PC-9 (cell line): ENCODE measurements around the gene CDC42EP3. TPM values are rescaled to one million over a fixed set of nuclear protein-coding genes. Genes with fewer than 3 reads are reported as not detected.

ENCODE experiments used
- BruUV-seq: library from RNA; stranded (reverse); fragments of 400-500 nt; replicated peaks from 2 replicates; lab custom pipeline; 2021; lab: Mats Ljungman, UMichigan
- CTCF ChIA-PET: fragments of 300-600 bp; sonication (Branson Sonifier 250); formaldehyde crosslinking; loops from one replicate; lab custom pipeline; 2022; ENCODE audit warnings: antibody characterized with exemption; lab: Charles Lee
- POLR2A ChIA-PET: fragments of 300-600 bp; sonication (Branson Sonifier 250); formaldehyde crosslinking; loops from one replicate; lab custom pipeline; 2022; ENCODE audit warnings: antibody characterized with exemption; ENCODE audit not compliant: unreplicated experiment; lab: Charles Lee
- DNase-seq, 2 experiments: peaks; one replicate each; pipeline versions ENCODE4 v3.0.0 to v3.0.0-alpha.2; 2015 to 2022; ENCODE audit warnings: mixed read lengths in 1 of 2
- H2AFZ ChIP-seq: fragments of 200-600 bp; sonication (generic); 2 replicates; pipeline ENCODE4 v1.8.1; 2017; ENCODE audit warnings: antibody characterized with exemption
- H3F3A ChIP-seq: fragments of 200-600 bp; sonication (generic); 2 replicates; pipeline ENCODE4 v1.8.1; 2017; ENCODE audit warnings: antibody characterized with exemption, mild to moderate bottlenecking, low read depth; ENCODE audit not compliant: insufficient read depth
- H3K27ac ChIP-seq: fragments of 200-600 bp; sonication (generic); 2 replicates; pipeline ENCODE4 v1.6.1; 2016; ENCODE audit warnings: mixed run types
- H3K27me3 ChIP-seq: fragments of 200-600 bp; sonication (generic); 2 replicates; pipeline ENCODE4 v1.6.1; 2016; ENCODE audit warnings: low read depth, mixed run types; ENCODE audit not compliant: insufficient read depth
- H3K36me3 ChIP-seq: fragments of 200-600 bp; sonication (generic); 2 replicates; pipeline ENCODE4 v1.6.1; 2016; ENCODE audit warnings: low read depth, mixed run types
- H3K4me1 ChIP-seq: fragments of 200-600 bp; sonication (generic); replicated peaks from 2 replicates; pipeline ENCODE4 v1.6.1; 2016; ENCODE audit warnings: mixed run types; ENCODE audit not compliant: insufficient read depth
- H3K4me2 ChIP-seq: fragments of 200-600 bp; sonication (generic); 2 replicates; pipeline ENCODE4 v1.6.1; 2017; ENCODE audit warnings: mixed run types
- H3K4me3 ChIP-seq: fragments of 200-600 bp; sonication (generic); 2 replicates; pipeline ENCODE4 v1.6.1; 2016; ENCODE audit warnings: mixed run types
- H3K79me2 ChIP-seq: fragments of 200-600 bp; sonication (generic); 2 replicates; pipeline ENCODE4 v1.6.1; 2017; ENCODE audit warnings: low read depth, mixed run types
- H3K9me2 ChIP-seq: fragments of 200-600 bp; sonication (generic); 2 replicates; pipeline ENCODE4 v1.8.1; 2017; ENCODE audit warnings: mild to moderate bottlenecking; ENCODE audit not compliant: insufficient read depth
- H3K9me3 ChIP-seq: fragments of 200-600 bp; sonication (generic); 2 replicates; pipeline ENCODE4 v1.8.1; 2016; ENCODE audit warnings: low read depth; ENCODE audit not compliant: insufficient read depth
- H4K20me1 ChIP-seq: fragments of 200-600 bp; sonication (generic); 2 replicates; pipeline ENCODE4 v1.8.1; 2017; ENCODE audit not compliant: insufficient read depth
- EZH2 ChIP-seq: fragments of 200-600 bp; sonication (generic); IDR thresholded peaks from 2 replicates; pipeline ENCODE4 v1.8.0; 2017; ENCODE audit warnings: antibody characterized with exemption, low read depth
- intact Hi-C: fragments of 100-400 bp; cut with micrococcal nuclease; formaldehyde crosslinking; loops from one replicate; pipeline ENCODE4 v1.10.0; 2022; ENCODE audit not compliant: unreplicated experiment
- total RNA-seq: library from RNA; stranded (reverse); gene quantifications from 2 replicates; pipeline ENCODE4 v1.2.3, GENCODE V29; 2021
- TF ChIP-seq, protein P1 (sequence below): fragments of 200-600 bp; sonication (generic); conservative IDR thresholded peaks from 2 replicates; pipeline ENCODE4 v1.6.1; 2017; ENCODE audit warnings: mixed run types, antibody characterized with exemption, mild to moderate bottlenecking, moderate library complexity

The CDC42EP3 gene
- total RNA-seq, 1 experiment from 2014 or later: 54.1 TPM

DNA sequence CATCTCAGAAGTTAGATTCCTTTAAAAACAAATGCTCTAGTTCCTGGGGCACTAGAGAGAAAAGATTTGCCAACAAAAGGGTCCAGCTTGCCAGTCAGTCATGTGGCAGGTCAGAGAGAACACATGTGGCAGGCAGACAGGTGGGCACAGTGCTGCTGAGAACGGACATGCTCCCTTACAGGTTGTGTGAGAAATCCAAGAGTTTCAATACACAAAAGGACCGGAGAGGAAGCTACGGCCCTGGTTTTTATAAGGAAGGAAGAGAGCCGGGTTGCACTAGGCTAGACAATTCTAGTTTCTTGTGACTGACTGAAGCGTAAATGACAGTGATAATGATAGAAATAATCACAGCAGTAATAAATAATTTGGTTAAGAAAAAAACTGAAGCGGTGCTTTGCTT, 18.3 kb downstream of the CDC42EP3 start:
- TF ChIP-seq, protein P1, sequence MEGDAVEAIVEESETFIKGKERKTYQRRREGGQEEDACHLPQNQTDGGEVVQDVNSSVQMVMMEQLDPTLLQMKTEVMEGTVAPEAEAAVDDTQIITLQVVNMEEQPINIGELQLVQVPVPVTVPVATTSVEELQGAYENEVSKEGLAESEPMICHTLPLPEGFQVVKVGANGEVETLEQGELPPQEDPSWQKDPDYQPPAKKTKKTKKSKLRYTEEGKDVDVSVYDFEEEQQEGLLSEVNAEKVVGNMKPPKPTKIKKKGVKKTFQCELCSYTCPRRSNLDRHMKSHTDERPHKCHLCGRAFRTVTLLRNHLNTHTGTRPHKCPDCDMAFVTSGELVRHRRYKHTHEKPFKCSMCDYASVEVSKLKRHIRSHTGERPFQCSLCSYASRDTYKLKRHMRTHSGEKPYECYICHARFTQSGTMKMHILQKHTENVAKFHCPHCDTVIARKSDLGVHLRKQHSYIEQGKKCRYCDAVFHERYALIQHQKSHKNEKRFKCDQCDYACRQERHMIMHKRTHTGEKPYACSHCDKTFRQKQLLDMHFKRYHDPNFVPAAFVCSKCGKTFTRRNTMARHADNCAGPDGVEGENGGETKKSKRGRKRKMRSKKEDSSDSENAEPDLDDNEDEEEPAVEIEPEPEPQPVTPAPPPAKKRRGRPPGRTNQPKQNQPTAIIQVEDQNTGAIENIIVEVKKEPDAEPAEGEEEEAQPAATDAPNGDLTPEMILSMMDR: no peak
- no peak for TF ChIP-seq EZH2
- intact Hi-C loops: loop anchor here (2.0 to 5.0 kb wide), 3 partner anchors 18 to 121 kb away; partner anchors contain the start of gene CDC42EP3
- ChIA-PET CTCF (interaction anchor here (0.6 kb wide), 1 partner anchor 19 kb away, joined by 3 read pairs; no protein-coding TSS in a partner anchor), POLR2A (no interaction called here)
- DNase-seq: no peak
- H3K27me3 ChIP-seq: no peaks in the 10 kb centered on the region
- no peak overlapping the region for H3K4me3 ChIP-seq
- peaks cover 96% of the 10 kb centered on the region for H3K79me2 ChIP-seq
- peaks cover 36% of the 10 kb centered on the region for H3K4me1 ChIP-seq
- no peaks in the 10 kb centered on the region for H3K9me2 ChIP-seq
- H4K20me1 ChIP-seq: peaks cover 3% of the 10 kb centered on the region; the same call in 1 of the 2 replicates
- H3K9me3 ChIP-seq: peaks cover 6% of the 10 kb centered on the region; the same call in 1 of the 2 replicates
- peaks cover 18% of the 10 kb centered on the region for H3F3A ChIP-seq
- BruUV-seq: no TSS peak
- H3K27ac ChIP-seq: peak overlapping the region; percentile 60
- peaks cover 38% of the 10 kb centered on the region for H3K36me3 ChIP-seq
- H2AFZ ChIP-seq: no peak overlapping the region
- no peak overlapping the region for H3K4me2 ChIP-seq

DNA sequence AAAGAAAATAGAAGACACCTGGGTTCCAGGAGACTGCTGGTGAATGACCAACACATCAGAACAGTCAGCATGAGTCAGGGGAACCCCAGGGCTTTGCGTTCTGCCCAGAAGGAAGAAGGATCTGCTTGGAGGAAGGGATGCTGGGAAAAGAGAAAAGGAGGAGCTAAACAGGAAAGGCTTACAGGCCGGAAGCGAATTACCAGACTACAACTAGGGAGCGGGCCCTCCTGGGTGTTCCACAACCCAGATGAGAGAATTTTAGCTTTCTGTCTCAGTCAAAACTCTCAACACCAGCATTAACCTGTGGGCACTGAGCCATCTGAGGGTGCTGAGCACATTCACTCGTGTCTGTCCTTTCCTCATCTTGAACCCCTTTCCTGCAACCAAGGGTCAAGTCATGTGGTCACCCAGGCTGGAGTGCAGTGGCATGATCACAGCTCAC, 19.2 kb downstream of the CDC42EP3 start:
- intact Hi-C loops: loop anchor here (2.0 to 5.0 kb wide), 3 partner anchors 19 to 120 kb away; partner anchors contain the start of gene CDC42EP3
- no peak overlapping the region for H3K4me3 ChIP-seq
- ChIA-PET CTCF (interaction anchor here (0.5 to 1.0 kb wide), 5 partner anchors 63 to 511 kb away, joined by 3 to 7 read pairs (median 4); no protein-coding TSS in a partner anchor), POLR2A (interaction anchor here (0.6 to 0.9 kb wide), 3 partner anchors 11 to 37 kb away, joined by 3 to 17 read pairs (median 6); no protein-coding TSS in a partner anchor)
- peak overlapping the region; percentile 60 for H3K27ac ChIP-seq
- peaks cover 27% of the 10 kb centered on the region for H3K4me1 ChIP-seq
- H3K4me2 ChIP-seq: peak overlapping the region; percentile 12
- peaks cover 94% of the 10 kb centered on the region for H3K79me2 ChIP-seq
- no peak overlapping the region for H2AFZ ChIP-seq
- DNase-seq: peak; percentile 80 to 88
- H3K27me3 ChIP-seq: no peaks in the 10 kb centered on the region
- no peak for TF ChIP-seq EZH2
- TF ChIP-seq, protein P1: no peak
- H3K36me3 ChIP-seq: peaks cover 39% of the 10 kb centered on the region
- peaks cover 3% of the 10 kb centered on the region; the same call in 1 of the 2 replicates for H4K20me1 ChIP-seq
- H3F3A ChIP-seq: peaks cover 12% of the 10 kb centered on the region
- BruUV-seq: no TSS peak
- H3K9me3 ChIP-seq: peaks cover 6% of the 10 kb centered on the region; the same call in 1 of the 2 replicates
- no peaks in the 10 kb centered on the region for H3K9me2 ChIP-seq

DNA sequence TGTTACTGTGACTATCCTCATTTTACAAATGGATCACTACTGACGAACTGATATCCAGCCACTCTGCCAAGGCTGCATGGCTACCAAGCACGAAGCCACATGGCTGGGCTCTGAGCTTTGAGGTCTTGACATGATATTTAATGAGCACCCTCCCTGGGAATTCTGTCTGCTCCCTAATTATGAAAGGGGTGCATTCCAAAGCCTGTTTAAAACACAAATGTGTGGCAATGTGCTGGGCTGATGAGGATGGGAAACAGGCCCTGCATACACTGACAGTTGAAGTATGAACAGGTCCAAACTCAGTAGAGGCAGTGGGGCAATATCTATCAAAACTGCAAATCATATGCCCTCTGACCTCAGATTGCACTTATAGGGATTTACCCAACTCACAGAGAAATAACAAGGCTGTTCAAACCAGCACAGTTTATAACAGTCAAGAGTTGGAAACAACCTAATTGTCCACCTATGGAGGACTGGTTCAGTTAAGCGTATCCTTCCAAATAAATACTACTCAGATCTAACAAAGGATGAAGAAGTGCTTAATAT, 20.8 kb downstream of the CDC42EP3 start:
- Histone ChIP-seq H3K79me2 (peaks cover 93% of the 10 kb centered on the region), H3F3A (peaks cover 12% of the 10 kb centered on the region), H3K4me3 (no peak overlapping the region), H3K4me1 (peaks cover 24% of the 10 kb centered on the region), H3K4me2 (no peak overlapping the region), H4K20me1 (peaks cover 3% of the 10 kb centered on the region; the same call in 1 of the 2 replicates), H3K9me3 (peaks cover 6% of the 10 kb centered on the region; the same call in 1 of the 2 replicates), H2AFZ (no peak overlapping the region), H3K9me2 (no peaks in the 10 kb centered on the region), H3K27ac (no peak overlapping the region), H3K27me3 (no peaks in the 10 kb centered on the region), H3K36me3 (peaks cover 46% of the 10 kb centered on the region)
- ChIA-PET POLR2A (no interaction called here), CTCF (no interaction called here)
- no peak for TF ChIP-seq EZH2
- TF ChIP-seq, protein P1: no peak
- DNase-seq: no peak
- intact Hi-C loops: loop anchor here (5.0 kb wide), 2 partner anchors 63 to 118 kb away; no protein-coding TSS in a partner anchor
- BruUV-seq: no TSS peak
